NT2/D1 (cell line): ENCODE data around the gene MAP2K6.

Experiments
- SUZ12 ChIP-seq: IDR thresholded peaks from 2 replicates; pipeline ENCODE4 v1.6.1; 2011; ENCODE audit not compliant: insufficient read length, insufficient read depth; ENCODE audit errors: extremely low read depth
- YY1 ChIP-seq: IDR thresholded peaks from 2 replicates; pipeline ENCODE4 v1.6.1; 2011; ENCODE audit not compliant: insufficient read length, insufficient read depth
- ZNF274 ChIP-seq: IDR thresholded peaks from 2 replicates; pipeline ENCODE4 v1.6.1; 2011; ENCODE audit warnings: mild to moderate bottlenecking, low read depth, low read length

GRCh38 chr17:69406941-69407340, 7.6 kb upstream of the MAP2K6 start:
- TF ChIP-seq YY1 (no peak), ZNF274 (no peak), SUZ12 (no peak)
